Neural progenitor cell (in vitro differentiated cells): Measurements from ENCODE around the gene KIAA1958. TPM values are rescaled to one million over a fixed set of nuclear protein-coding genes. Genes with fewer than 3 reads are reported as not detected.

Experiments
- DNase-seq: peaks from one replicate; pipeline ENCODE4 v3.0.0-alpha.2; 2016; ENCODE audit warnings: low spot score
- H2AFZ ChIP-seq: fragments of 200-600 bp; sonication (generic); replicated peaks from 2 replicates; pipeline ENCODE4 v1.6.1; 2016; ENCODE audit warnings: antibody characterized with exemption
- H3F3A ChIP-seq: fragments of 200-600 bp; sonication (generic); 2 replicates; pipeline ENCODE4 v1.6.1; 2016; ENCODE audit warnings: antibody characterized with exemption, low read depth
- H3K27ac ChIP-seq: fragments of 200-600 bp; sonication (generic); 2 replicates; pipeline ENCODE4 v1.5.1; 2016; ENCODE audit warnings: mild to moderate bottlenecking
- H3K27me3 ChIP-seq: fragments of 200-600 bp; sonication (generic); 2 replicates; pipeline ENCODE4 v1.6.1; 2016; ENCODE audit warnings: mild to moderate bottlenecking, moderate library complexity
- H3K36me3 ChIP-seq: fragments of 200-600 bp; sonication (generic); 2 replicates; pipeline ENCODE4 v1.5.1; 2016
- H3K4me1 ChIP-seq: fragments of 200-600 bp; sonication (generic); 2 replicates; pipeline ENCODE4 v1.6.1; 2016; ENCODE audit warnings: mixed run types
- H3K4me2 ChIP-seq: fragments of 200-600 bp; sonication (generic); 2 replicates; pipeline ENCODE4 v1.6.1; 2016
- H3K4me3 ChIP-seq: fragments of 200-600 bp; sonication (generic); 2 replicates; pipeline ENCODE4 v1.5.1; 2016
- H3K79me2 ChIP-seq: fragments of 200-600 bp; sonication (generic); 2 replicates; pipeline ENCODE4 v1.6.1; 2016; ENCODE audit warnings: low read depth
- H3K9ac ChIP-seq: fragments of 200-600 bp; sonication (generic); 2 replicates; pipeline ENCODE4 v1.6.1; 2016
- H3K9me3 ChIP-seq: fragments of 200-600 bp; sonication (generic); 2 replicates; pipeline ENCODE4 v1.5.1; 2016; ENCODE audit warnings: low read depth
- H4K20me1 ChIP-seq: fragments of 200-600 bp; sonication (generic); 2 replicates; pipeline ENCODE4 v1.6.1; 2016; ENCODE audit warnings: low read depth
- H3K27ac Mint-ChIP-seq: 3 replicates; pipeline ENCODE4 v1.8.0; 2021; ENCODE audit warnings: mixed read lengths
- H3K27me3 Mint-ChIP-seq: 2 replicates; pipeline ENCODE4 v1.8.0; 2022; ENCODE audit warnings: low read depth, mild to moderate bottlenecking, inconsistent platforms, moderate library complexity, mixed read lengths; ENCODE audit not compliant: insufficient read depth
- H3K36me3 Mint-ChIP-seq: 3 replicates; pipeline ENCODE4 v1.8.0; 2021; ENCODE audit warnings: mixed read lengths
- H3K4me1 Mint-ChIP-seq: 3 replicates; pipeline ENCODE4 v1.8.0; 2021; ENCODE audit warnings: mixed read lengths
- H3K4me3 Mint-ChIP-seq: 3 replicates; pipeline ENCODE4 v1.8.0; 2021; ENCODE audit warnings: mild to moderate bottlenecking, moderate library complexity, mixed read lengths
- H3K9me3 Mint-ChIP-seq: 3 replicates; pipeline ENCODE4 v1.8.0; 2020; ENCODE audit warnings: mixed read lengths
- EZH2 ChIP-seq: fragments of 200-600 bp; sonication (generic); IDR thresholded peaks from 2 replicates; pipeline ENCODE4 v1.6.1; 2017; ENCODE audit warnings: antibody characterized with exemption, mild to moderate bottlenecking, moderate library complexity
- EZH2phosphoT487 ChIP-seq: fragments of 200-600 bp; sonication (generic); IDR thresholded peaks from 2 replicates; pipeline ENCODE4 v1.6.1; 2017; ENCODE audit warnings: antibody characterized with exemption
- total RNA-seq: library from RNA; depleted of rRNA; stranded (reverse); fragments of >200 nt; gene quantifications from 2 replicates; pipeline ENCODE4 v1.2.3, GENCODE V29; 2015; ENCODE audit warnings: low replicate concordance
- TF ChIP-seq, protein P1 (sequence below): fragments of 200-600 bp; sonication (generic); IDR thresholded peaks from 2 replicates; pipeline ENCODE4 v1.5.1; 2017; ENCODE audit warnings: antibody characterized with exemption, mild to moderate bottlenecking

KIAA1958 gene
- total RNA-seq, 1 donor from 2014 or later, result 31.4 TPM

DNA sequence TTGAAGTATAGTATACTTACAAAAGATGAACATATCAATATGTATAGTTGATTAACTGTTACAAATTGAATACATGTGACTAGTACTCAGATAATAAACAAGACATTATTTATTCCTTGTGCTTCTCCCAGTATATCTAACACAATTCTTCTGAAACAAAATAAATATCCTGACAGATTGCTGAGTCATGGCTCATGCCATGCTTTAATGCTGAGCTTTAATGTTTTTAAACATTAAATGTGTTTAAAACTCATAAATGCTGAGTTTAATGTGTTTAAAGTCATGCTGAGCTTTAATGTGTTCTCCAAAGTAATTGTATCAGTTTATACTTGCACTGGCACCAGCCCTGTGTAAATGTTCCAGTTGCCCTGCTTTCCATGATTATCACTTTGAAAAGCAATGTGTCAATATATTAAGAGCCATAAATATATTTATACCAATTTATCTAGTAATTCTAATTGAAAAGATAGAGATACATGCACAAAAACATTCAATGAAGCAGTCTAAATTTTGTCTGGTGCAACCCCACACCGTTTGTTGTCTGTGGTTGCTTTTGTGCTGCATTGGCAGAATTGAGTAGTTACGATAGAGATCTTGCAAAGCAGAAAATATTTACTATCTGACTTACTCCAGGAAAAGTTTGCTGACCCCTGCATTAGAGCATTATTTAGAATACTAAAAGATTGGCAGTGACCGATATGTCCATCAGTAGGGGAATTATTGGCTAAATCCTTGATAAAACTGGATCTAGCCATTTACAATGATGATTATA, 15.7 kb downstream of the KIAA1958 start:
- Mint-ChIP-seq H3K36me3 (peaks cover 55% of the 10 kb centered on the region), H3K9me3 (peaks cover 58% of the 10 kb centered on the region), H3K4me3 (no peak overlapping the region), H3K27ac (no peak overlapping the region), H3K27me3 (no peaks in the 10 kb centered on the region), H3K4me1 (no peaks in the 10 kb centered on the region)
- Histone ChIP-seq H3K79me2 (peaks cover 100% of the 10 kb centered on the region), H3K9me3 (no peaks in the 10 kb centered on the region), H2AFZ (no peak overlapping the region), H3K4me3 (no peak overlapping the region), H3K27me3 (no peaks in the 10 kb centered on the region), H3K27ac (no peak overlapping the region), H3K4me1 (peaks cover under 1% of the 10 kb centered on the region), H3K36me3 (peaks cover 11% of the 10 kb centered on the region), H3F3A (no peaks in the 10 kb centered on the region), H3K9ac (no peak overlapping the region), H4K20me1 (peaks cover 65% of the 10 kb centered on the region), H3K4me2 (no peak overlapping the region)
- TF ChIP-seq EZH2 (no peak), EZH2phosphoT487 (no peak)
- TF ChIP-seq, protein P1, sequence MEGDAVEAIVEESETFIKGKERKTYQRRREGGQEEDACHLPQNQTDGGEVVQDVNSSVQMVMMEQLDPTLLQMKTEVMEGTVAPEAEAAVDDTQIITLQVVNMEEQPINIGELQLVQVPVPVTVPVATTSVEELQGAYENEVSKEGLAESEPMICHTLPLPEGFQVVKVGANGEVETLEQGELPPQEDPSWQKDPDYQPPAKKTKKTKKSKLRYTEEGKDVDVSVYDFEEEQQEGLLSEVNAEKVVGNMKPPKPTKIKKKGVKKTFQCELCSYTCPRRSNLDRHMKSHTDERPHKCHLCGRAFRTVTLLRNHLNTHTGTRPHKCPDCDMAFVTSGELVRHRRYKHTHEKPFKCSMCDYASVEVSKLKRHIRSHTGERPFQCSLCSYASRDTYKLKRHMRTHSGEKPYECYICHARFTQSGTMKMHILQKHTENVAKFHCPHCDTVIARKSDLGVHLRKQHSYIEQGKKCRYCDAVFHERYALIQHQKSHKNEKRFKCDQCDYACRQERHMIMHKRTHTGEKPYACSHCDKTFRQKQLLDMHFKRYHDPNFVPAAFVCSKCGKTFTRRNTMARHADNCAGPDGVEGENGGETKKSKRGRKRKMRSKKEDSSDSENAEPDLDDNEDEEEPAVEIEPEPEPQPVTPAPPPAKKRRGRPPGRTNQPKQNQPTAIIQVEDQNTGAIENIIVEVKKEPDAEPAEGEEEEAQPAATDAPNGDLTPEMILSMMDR, result no peak
- no peak for DNase-seq

DNA sequence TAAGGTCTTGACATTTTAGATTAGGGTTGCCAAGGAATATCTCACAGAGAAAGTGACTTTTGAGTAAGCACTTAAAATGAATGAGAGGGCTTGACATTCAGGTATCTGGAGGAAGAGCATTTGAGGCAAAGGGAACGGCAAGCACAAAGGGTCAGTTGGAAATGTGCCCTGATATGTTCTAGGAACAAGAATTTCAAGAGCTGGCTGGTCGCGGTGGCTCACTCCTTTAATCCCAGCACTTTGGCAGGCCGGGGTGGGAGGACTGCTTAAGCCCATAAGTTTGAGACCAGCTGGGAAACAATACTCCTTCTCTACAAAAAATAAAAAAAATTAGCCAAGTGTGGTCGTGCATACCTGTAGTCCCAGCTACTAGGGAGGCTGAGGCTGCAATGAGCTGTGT, 16.5 kb downstream of the KIAA1958 start:
- Mint-ChIP-seq H3K27ac (no peak overlapping the region), H3K9me3 (peaks cover 59% of the 10 kb centered on the region)
- peaks cover 100% of the 10 kb centered on the region for H3K79me2 ChIP-seq

DNA sequence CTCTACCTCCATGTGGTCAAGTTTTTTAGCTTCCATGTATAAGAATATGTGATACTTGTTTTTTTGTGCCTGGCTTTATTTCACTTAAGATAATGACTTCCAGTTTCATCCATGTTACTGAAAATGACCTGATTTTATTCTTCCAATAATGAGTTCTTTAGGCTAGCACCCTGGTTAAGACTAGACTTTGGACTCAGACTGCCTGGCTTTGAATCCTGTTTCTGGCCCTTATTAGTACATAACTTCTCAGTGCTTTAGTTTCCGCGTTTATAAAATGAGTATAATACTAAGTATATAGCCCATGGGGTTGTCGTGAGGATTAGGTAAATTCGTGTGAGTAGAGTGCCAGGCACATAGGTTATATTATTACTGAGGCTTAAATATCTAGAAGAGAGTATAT, 18.5 kb downstream of the KIAA1958 start:
- Histone ChIP-seq H3K27me3 (no peaks in the 10 kb centered on the region), H3K4me3 (no peak overlapping the region), H3K79me2 (peaks cover 100% of the 10 kb centered on the region), H3F3A (no peaks in the 10 kb centered on the region), H4K20me1 (peaks cover 87% of the 10 kb centered on the region), H3K4me2 (no peak overlapping the region), H3K9me3 (no peaks in the 10 kb centered on the region), H2AFZ (no peak overlapping the region), H3K9ac (no peak overlapping the region), H3K36me3 (no peaks in the 10 kb centered on the region), H3K27ac (no peak overlapping the region), H3K4me1 (peaks cover 12% of the 10 kb centered on the region)
- Mint-ChIP-seq H3K27me3 (no peaks in the 10 kb centered on the region), H3K4me1 (no peaks in the 10 kb centered on the region), H3K27ac (no peak overlapping the region), H3K36me3 (peaks cover 52% of the 10 kb centered on the region), H3K4me3 (no peak overlapping the region), H3K9me3 (peaks cover 65% of the 10 kb centered on the region)
- TF ChIP-seq, protein P1, result no peak
- TF ChIP-seq EZH2phosphoT487 (no peak), EZH2 (no peak)
- DNase-seq, result no peak

More for the DNA sequence above, 16.5 kb downstream of the KIAA1958 start:
- no peaks in the 10 kb centered on the region for H3K27me3 Mint-ChIP-seq
- Histone ChIP-seq H3K4me3 (no peak overlapping the region), H3F3A (no peaks in the 10 kb centered on the region), H3K4me2 (no peak overlapping the region), H3K27ac (no peak overlapping the region), H4K20me1 (peaks cover 68% of the 10 kb centered on the region), H3K9ac (no peak overlapping the region), H3K36me3 (peaks cover 8% of the 10 kb centered on the region), H3K9me3 (no peaks in the 10 kb centered on the region), H2AFZ (no peak overlapping the region), H3K4me1 (peaks cover 4% of the 10 kb centered on the region), H3K27me3 (no peaks in the 10 kb centered on the region)
- H3K4me3 Mint-ChIP-seq, result no peak overlapping the region
- DNase-seq, result no peak
- TF ChIP-seq, protein P1, result no peak
- no peak for TF ChIP-seq EZH2phosphoT487
- TF ChIP-seq EZH2, result no peak
- H3K36me3 Mint-ChIP-seq, result peaks cover 56% of the 10 kb centered on the region
- no peaks in the 10 kb centered on the region for H3K4me1 Mint-ChIP-seq
